Activated naive CD8-positive, alpha-beta T cell treated with anti-CD3 and anti-CD28 coated beads, Interleukin-2, amount 50 U/mL, for 24 hours (primary cell): ENCODE data around the gene CCDC85C.

ENCODE experiments used
- ATAC-seq: fragments of 150-1000 bp; cut with Tn5 transposase; one replicate; pipeline ENCODE4 v1.10.0; 2021
- DNase-seq: peaks from one replicate; pipeline ENCODE4 v3.0.0; 2021
- H3K27ac Mint-ChIP-seq: one replicate; pipeline ENCODE4 v1.8.0; 2021; ENCODE audit warnings: mild to moderate bottlenecking, mixed read lengths
- H3K27me3 Mint-ChIP-seq: one replicate; pipeline ENCODE4 v1.8.0; 2021; ENCODE audit warnings: mixed read lengths
- H3K36me3 Mint-ChIP-seq: one replicate; pipeline ENCODE4 v1.8.0; 2021; ENCODE audit warnings: low read depth, mixed read lengths
- H3K4me1 Mint-ChIP-seq: one replicate; pipeline ENCODE4 v1.8.0; 2021; ENCODE audit warnings: mixed read lengths
- H3K4me3 Mint-ChIP-seq: one replicate; pipeline ENCODE4 v1.8.0; 2021; ENCODE audit warnings: mild to moderate bottlenecking, moderate library complexity, mixed read lengths
- H3K9me3 Mint-ChIP-seq: one replicate; pipeline ENCODE4 v1.8.0; 2021; ENCODE audit warnings: mixed read lengths

Gene CCDC85C

GRCh38 chr14:99497894-99498293 is 106.1 kb downstream of the CCDC85C start:
- Mint-ChIP-seq H3K27me3 (no peaks in the 10 kb centered on the region), H3K9me3 (no peaks in the 10 kb centered on the region), H3K4me1 (peaks cover 3% of the 10 kb centered on the region), H3K27ac (no peak overlapping the region), H3K4me3 (no peak overlapping the region), H3K36me3 (peaks cover 48% of the 10 kb centered on the region)
- ATAC-seq (no peak), DNase-seq (no peak)

GRCh38 chr14:99497341-99497740 is 106.7 kb downstream of the CCDC85C start:
- ATAC-seq (no peak), DNase-seq (no peak)
- Mint-ChIP-seq H3K27ac (no peak overlapping the region), H3K4me1 (peaks cover 3% of the 10 kb centered on the region), H3K36me3 (peaks cover 48% of the 10 kb centered on the region), H3K27me3 (no peaks in the 10 kb centered on the region), H3K9me3 (no peaks in the 10 kb centered on the region), H3K4me3 (no peak overlapping the region)

DNA sequence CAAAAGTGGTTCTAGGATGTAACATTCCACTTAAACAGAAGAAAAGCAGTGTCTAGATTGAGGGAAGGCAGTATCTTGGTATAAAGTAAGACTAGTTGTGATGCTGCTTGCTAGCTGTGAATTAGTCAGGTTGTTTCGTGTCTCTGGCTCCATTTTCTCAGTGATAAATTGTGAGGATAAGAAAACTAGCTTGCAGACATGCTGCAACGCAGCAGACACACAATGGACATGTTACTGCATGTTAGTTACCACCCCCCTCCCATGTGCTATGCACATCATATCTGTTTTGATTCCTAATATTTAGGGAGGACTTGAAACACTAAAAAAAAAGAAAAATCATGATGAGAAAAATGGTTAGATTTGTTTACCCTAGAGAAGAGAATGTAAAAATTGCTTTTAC is 119.9 kb downstream of the CCDC85C start:
- no peaks in the 10 kb centered on the region for H3K27me3 Mint-ChIP-seq
- H3K27ac Mint-ChIP-seq, result no peak overlapping the region
- H3K4me1 Mint-ChIP-seq, result peaks cover 57% of the 10 kb centered on the region
- ATAC-seq (no peak), DNase-seq (no peak)
- H3K9me3 Mint-ChIP-seq, result no peaks in the 10 kb centered on the region
- H3K36me3 Mint-ChIP-seq, result no peaks in the 10 kb centered on the region
- no peak overlapping the region for H3K4me3 Mint-ChIP-seq

- peaks cover 56% of the 10 kb centered on the region for H3K4me1 Mint-ChIP-seq
- peak overlapping the region; percentile 96 for H3K27ac Mint-ChIP-seq
- H3K9me3 Mint-ChIP-seq, result no peaks in the 10 kb centered on the region
- ATAC-seq (no peak), DNase-seq (no peak)
- no peaks in the 10 kb centered on the region for H3K36me3 Mint-ChIP-seq
- peak overlapping the region; percentile 94 for H3K4me3 Mint-ChIP-seq
- no peaks in the 10 kb centered on the region for H3K27me3 Mint-ChIP-seq
Measured at GRCh38 chr14:99481745-99482099, 122.3 kb downstream of the CCDC85C start.

- peak; percentile 93 for ATAC-seq
- Mint-ChIP-seq H3K4me1 (peaks cover 52% of the 10 kb centered on the region), H3K27me3 (no peaks in the 10 kb centered on the region), H3K27ac (peak within 1 kb of the TSS; percentile 96), H3K36me3 (no peaks in the 10 kb centered on the region), H3K9me3 (no peaks in the 10 kb centered on the region), H3K4me3 (peak within 1 kb of the TSS; percentile 94)
- peak; percentile 99 for DNase-seq
Measured at GRCh38 chr14:99480917-99481744, 122.9 kb downstream of the CCDC85C start, which contains the start of gene CCNK. CCNK (plus strand) TSS chr14:99481409; CDS start chr14:99492678, 11,269 bp downstream.

DNA sequence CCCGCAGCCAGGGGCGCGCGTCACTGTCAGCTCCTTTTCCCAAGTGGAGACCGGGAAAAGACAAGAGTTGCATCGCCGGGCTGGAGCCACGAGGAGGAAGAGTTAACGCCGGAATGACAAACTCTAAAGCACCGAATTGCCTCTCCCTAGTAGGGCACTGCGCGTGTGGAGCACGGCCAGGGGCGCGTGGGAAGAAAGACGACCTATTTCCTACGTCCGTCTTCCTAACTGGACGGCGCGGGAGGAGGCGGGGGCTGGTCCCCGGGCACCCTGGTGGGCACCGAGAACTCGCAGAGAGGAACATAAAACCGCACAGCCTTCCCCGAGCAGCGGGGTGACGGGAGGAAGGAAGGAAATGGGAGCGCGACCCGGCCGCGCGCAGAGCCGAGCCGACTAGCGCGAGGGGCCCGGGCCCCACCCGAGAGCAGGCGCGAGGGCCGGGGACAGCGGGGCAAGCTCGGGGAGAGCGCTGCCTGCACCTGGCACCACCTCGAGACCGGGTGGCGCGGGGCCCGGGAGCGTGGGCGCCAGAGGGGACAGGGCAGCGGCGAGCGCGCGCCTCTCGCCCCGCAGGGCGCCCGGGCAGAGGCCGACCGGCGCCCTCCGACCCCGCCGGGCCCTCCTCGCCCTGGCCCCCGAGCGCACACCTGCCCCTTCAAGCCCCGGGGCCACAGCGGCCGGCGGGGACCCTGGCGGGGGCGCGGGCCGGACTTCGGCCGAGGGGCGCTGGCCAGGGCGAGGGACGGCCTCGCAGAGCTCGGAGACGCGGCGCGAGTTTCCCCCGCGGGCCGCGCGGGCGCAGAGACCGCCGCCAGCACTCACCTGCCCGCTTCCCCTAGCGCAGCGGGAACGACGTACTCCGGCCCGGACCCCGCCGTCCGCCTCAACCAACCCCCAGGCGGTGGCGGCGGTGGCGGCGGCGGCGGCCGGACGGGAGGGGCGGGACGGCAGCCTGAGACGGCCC is 123.8 kb downstream of the CCDC85C start, which contains the start of gene SETD3:
Gene SETD3, minus strand, starts transcription at position 954 of the 964 bp plus-strand sequence. CDS start 15,054 bp downstream, outside the sequence.
- ATAC-seq (no peak), DNase-seq (peak; percentile 55)
- Mint-ChIP-seq H3K4me3 (peak within 1 kb of the TSS; percentile 94), H3K9me3 (no peaks in the 10 kb centered on the region), H3K27me3 (no peaks in the 10 kb centered on the region), H3K4me1 (peaks cover 50% of the 10 kb centered on the region), H3K36me3 (no peaks in the 10 kb centered on the region), H3K27ac (peak within 1 kb of the TSS; percentile 96)

DNA sequence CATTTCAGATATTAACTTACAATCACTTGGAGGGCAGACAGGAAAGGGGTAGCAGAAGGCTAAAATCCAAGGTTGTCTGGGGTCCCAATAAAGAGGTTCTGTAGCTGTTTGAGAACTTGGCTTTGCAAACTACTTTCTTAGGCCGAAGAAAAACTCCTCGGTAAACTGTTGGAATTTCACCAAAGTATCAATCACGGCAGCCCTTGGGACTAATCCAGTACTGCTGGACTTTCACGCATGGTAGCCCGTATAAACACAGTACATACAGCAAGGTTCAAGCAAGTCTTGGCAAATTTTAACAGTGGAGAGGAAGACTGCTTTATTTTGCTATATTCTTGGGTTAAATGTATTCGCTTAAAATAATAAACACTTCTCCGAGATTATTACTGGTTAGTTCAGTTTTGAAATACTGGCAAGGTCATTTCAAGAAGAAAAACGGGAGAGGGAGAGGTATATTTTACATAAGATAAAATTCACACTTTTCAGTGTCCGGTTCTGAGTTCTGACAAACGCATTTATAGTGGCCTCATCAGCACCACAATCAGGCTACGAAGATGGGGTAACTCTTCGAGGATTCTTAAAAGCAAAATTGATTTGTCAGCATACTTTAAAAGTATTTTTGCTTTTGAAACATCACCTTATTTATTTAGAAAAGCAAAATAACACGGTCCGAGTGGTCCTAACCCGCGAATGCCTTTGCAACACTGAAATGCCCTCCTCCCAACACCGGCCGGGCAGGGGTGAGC is 124.7 kb downstream of the CCDC85C start:
- ATAC-seq, result no peak
- no peaks in the 10 kb centered on the region for H3K36me3 Mint-ChIP-seq
- peaks cover 46% of the 10 kb centered on the region for H3K4me1 Mint-ChIP-seq
- DNase-seq, result no peak
- H3K9me3 Mint-ChIP-seq, result no peaks in the 10 kb centered on the region
- no peak overlapping the region for H3K27ac Mint-ChIP-seq
- no peaks in the 10 kb centered on the region for H3K27me3 Mint-ChIP-seq
- H3K4me3 Mint-ChIP-seq, result peak overlapping the region; percentile 90

DNA sequence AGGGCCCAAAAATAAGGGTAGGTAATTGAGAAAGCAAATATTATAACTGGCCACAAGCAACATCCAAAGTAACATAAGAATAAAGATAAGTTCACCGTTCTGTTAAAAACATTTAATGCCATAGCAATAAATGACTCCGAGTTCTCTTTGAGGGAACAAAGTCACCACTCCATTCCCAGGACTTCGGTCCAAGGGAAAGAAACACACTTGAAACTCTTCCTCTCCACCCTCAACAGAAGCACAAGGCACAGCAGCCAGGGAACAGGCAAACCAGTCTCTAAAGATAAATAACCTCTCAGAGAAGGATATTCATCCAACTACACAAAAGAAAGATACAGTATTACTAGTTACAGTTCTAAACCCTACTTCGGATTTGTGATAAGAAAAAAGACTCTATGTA is 125.9 kb downstream of the CCDC85C start:
- Mint-ChIP-seq H3K36me3 (no peaks in the 10 kb centered on the region), H3K4me1 (peaks cover 41% of the 10 kb centered on the region)

DNA sequence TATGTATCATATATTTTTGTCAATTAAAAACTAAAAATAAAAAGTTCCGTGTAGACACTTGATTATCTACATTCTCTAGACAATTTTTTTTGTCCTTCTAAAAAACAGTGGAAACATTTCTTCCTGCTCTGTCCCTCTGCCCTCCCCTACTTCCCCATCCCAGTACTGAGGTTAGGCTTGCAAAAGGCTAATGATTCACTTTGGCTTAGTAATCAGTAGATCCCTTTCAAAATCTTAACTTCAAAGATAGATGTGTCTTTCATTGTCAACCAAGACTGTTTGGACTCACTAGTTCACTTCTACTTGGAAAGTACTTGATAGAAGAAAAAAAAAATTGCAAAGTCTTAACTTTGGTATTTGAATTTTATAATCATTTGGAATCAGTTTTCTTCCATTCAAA is 127.1 kb downstream of the CCDC85C start:
- Mint-ChIP-seq H3K9me3 (no peaks in the 10 kb centered on the region), H3K27ac (no peak overlapping the region), H3K4me1 (peaks cover 34% of the 10 kb centered on the region), H3K36me3 (no peaks in the 10 kb centered on the region), H3K4me3 (no peak overlapping the region), H3K27me3 (no peaks in the 10 kb centered on the region)
- ATAC-seq (no peak), DNase-seq (no peak)

More for the DNA sequence above, 125.9 kb downstream of the CCDC85C start:
- no peaks in the 10 kb centered on the region for H3K27me3 Mint-ChIP-seq
- no peak for DNase-seq
- H3K9me3 Mint-ChIP-seq, result no peaks in the 10 kb centered on the region
- no peak overlapping the region for H3K4me3 Mint-ChIP-seq
- ATAC-seq, result no peak
- no peak overlapping the region for H3K27ac Mint-ChIP-seq

GRCh38 chr14:99475660-99476059 is 128.3 kb downstream of the CCDC85C start:
- Mint-ChIP-seq H3K9me3 (no peaks in the 10 kb centered on the region), H3K4me1 (peaks cover 37% of the 10 kb centered on the region), H3K27ac (no peak overlapping the region), H3K36me3 (no peaks in the 10 kb centered on the region), H3K27me3 (no peaks in the 10 kb centered on the region), H3K4me3 (no peak overlapping the region)
- no peak for ATAC-seq
- no peak for DNase-seq

GRCh38 chr14:99475179-99475578 is 128.8 kb downstream of the CCDC85C start:
- Mint-ChIP-seq H3K27me3 (no peaks in the 10 kb centered on the region), H3K36me3 (no peaks in the 10 kb centered on the region), H3K27ac (no peak overlapping the region), H3K9me3 (no peaks in the 10 kb centered on the region), H3K4me1 (peaks cover 39% of the 10 kb centered on the region), H3K4me3 (no peak overlapping the region)
- ATAC-seq (no peak), DNase-seq (no peak)

- H3K9me3 Mint-ChIP-seq, result no peaks in the 10 kb centered on the region
- no peak overlapping the region for H3K4me3 Mint-ChIP-seq
- DNase-seq, result no peak
- H3K27me3 Mint-ChIP-seq, result no peaks in the 10 kb centered on the region
- no peak overlapping the region for H3K27ac Mint-ChIP-seq
- H3K36me3 Mint-ChIP-seq, result no peaks in the 10 kb centered on the region
- H3K4me1 Mint-ChIP-seq, result peaks cover 34% of the 10 kb centered on the region
- no peak for ATAC-seq
Measured at GRCh38 chr14:99473458-99473857, 130.5 kb downstream of the CCDC85C start.

DNA sequence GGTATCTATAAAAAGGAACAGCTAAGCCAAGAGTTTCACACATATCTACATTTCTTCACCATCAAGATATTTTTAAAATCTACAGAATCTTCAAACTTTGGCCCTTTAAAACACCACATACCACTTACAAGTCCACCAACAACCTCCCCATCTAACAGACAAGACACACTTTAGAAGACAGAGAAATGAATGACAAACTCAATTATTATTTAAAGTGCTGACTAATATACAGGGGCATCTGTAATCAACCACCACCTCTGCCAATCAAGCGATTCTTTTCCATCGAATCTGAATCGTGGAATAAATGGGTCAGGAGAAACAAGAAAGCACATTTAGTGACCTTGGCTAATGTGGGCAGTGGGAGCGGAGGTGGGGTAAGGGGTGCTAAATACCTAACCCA is 131.1 kb downstream of the CCDC85C start:
- DNase-seq (no peak), ATAC-seq (no peak)
- H3K36me3 Mint-ChIP-seq, result no peaks in the 10 kb centered on the region
- no peak overlapping the region for H3K4me3 Mint-ChIP-seq
- no peak overlapping the region for H3K27ac Mint-ChIP-seq
- H3K4me1 Mint-ChIP-seq, result peaks cover 34% of the 10 kb centered on the region
- no peaks in the 10 kb centered on the region for H3K27me3 Mint-ChIP-seq
- H3K9me3 Mint-ChIP-seq, result no peaks in the 10 kb centered on the region

DNA sequence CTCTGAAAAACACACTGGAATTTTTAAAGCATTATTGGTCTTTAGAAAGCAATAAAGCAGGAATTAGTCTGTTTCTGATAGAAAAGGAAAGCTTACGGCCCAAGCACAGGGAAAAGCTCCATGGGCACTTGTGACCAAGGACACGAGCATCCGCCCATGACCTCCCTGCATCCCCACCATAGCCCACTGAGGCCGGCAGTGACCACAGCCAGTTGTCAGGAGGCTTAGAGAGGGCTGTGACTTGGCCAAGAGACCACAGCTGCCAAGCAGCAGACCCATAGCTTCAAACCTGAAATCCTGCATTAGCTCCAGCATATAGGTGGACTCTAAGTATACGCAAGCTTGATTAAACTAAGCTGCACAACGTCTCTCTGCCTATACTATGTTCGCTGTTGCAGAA is 132.3 kb downstream of the CCDC85C start:
- Mint-ChIP-seq H3K4me3 (no peak overlapping the region), H3K27ac (no peak overlapping the region), H3K36me3 (no peaks in the 10 kb centered on the region), H3K27me3 (no peaks in the 10 kb centered on the region), H3K4me1 (peaks cover 33% of the 10 kb centered on the region), H3K9me3 (no peaks in the 10 kb centered on the region)
- ATAC-seq (no peak), DNase-seq (no peak)
